ENCODE data around the gene PPP1R9B.

PPP1R9B gene

GRCh38 chr17:50112694-50113093 is 37.8 kb downstream of the PPP1R9B start:
- Histone ChIP-seq H3K27ac (ENCODE audit: insufficient read depth, low read length, poor library complexity, severe bottlenecking) (no peak overlapping the region), H3K4me3 (ENCODE audit: insufficient read depth, low read depth, low read length, poor library complexity, severe bottlenecking) (no peak overlapping the region), H3K4me1 (ENCODE audit: control insufficient read depth, insufficient read depth, low read length, poor library complexity, severe bottlenecking) (peaks cover 10% of the 10 kb centered on the region), H3K27me3 (replicated peaks; ENCODE audit: control insufficient read depth, insufficient read depth, low read length, poor library complexity, severe bottlenecking) (no peaks in the 10 kb centered on the region), H3K36me3 (ENCODE audit: control insufficient read depth, insufficient read depth, low read length) (peaks cover 17% of the 10 kb centered on the region), H3K9me3 (ENCODE audit: control insufficient read depth, low read length) (no peaks in the 10 kb centered on the region)
- DNase-seq: no peak

GRCh38 chr17:50111673-50112655 is 38.5 kb downstream of the PPP1R9B start:
- H3K27me3 ChIP-seq (replicated peaks; ENCODE audit: control insufficient read depth, insufficient read depth, low read length, poor library complexity, severe bottlenecking): no peaks in the 10 kb centered on the region
- peaks cover 20% of the 10 kb centered on the region for H3K36me3 ChIP-seq (ENCODE audit: control insufficient read depth, insufficient read depth, low read length)
- no peaks in the 10 kb centered on the region for H3K9me3 ChIP-seq (ENCODE audit: control insufficient read depth, low read length)
- H3K27ac ChIP-seq (ENCODE audit: insufficient read depth, low read length, poor library complexity, severe bottlenecking): no peak overlapping the region
- H3K4me1 ChIP-seq (ENCODE audit: control insufficient read depth, insufficient read depth, low read length, poor library complexity, severe bottlenecking): peaks cover 2% of the 10 kb centered on the region
- no peak for DNase-seq
- no peak overlapping the region for H3K4me3 ChIP-seq (ENCODE audit: insufficient read depth, low read depth, low read length, poor library complexity, severe bottlenecking)

GRCh38 chr17:50110591-50111349 is 39.7 kb downstream of the PPP1R9B start:
- Histone ChIP-seq H3K36me3 (ENCODE audit: control insufficient read depth, insufficient read depth, low read length) (peaks cover 30% of the 10 kb centered on the region), H3K9me3 (ENCODE audit: control insufficient read depth, low read length) (no peaks in the 10 kb centered on the region), H3K27ac (ENCODE audit: insufficient read depth, low read length, poor library complexity, severe bottlenecking) (no peak overlapping the region), H3K27me3 (replicated peaks; ENCODE audit: control insufficient read depth, insufficient read depth, low read length, poor library complexity, severe bottlenecking) (no peaks in the 10 kb centered on the region), H3K4me3 (ENCODE audit: insufficient read depth, low read depth, low read length, poor library complexity, severe bottlenecking) (no peak overlapping the region), H3K4me1 (ENCODE audit: control insufficient read depth, insufficient read depth, low read length, poor library complexity, severe bottlenecking) (no peaks in the 10 kb centered on the region)
- no peak for DNase-seq

DNA sequence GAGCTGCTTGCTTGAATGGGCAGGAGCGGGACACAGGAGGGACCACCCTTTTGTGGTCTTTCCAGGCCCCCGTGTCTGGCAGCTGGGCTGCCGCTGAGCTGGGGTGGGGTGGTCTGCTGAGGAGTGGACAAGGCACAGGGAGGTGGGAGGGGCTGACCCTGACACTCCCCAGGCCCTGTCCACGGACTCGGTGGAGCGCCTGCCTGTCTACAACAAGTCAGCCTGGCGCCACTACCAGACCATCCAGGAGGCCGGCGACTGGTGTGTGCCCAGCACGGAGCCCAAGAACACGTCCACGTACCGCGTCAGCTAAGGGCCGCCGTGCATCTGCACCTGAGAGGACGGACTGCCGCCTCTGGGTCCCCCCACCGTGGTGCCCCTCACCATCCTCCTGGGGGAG is 40.7 kb downstream of the PPP1R9B start:
- no peak for DNase-seq
- H3K36me3 ChIP-seq (ENCODE audit: control insufficient read depth, insufficient read depth, low read length): peaks cover 38% of the 10 kb centered on the region
- no peak overlapping the region for H3K27ac ChIP-seq (ENCODE audit: insufficient read depth, low read length, poor library complexity, severe bottlenecking)
- H3K4me3 ChIP-seq (ENCODE audit: insufficient read depth, low read depth, low read length, poor library complexity, severe bottlenecking): no peak overlapping the region
- H3K4me1 ChIP-seq (ENCODE audit: control insufficient read depth, insufficient read depth, low read length, poor library complexity, severe bottlenecking): no peaks in the 10 kb centered on the region
- H3K27me3 ChIP-seq (replicated peaks; ENCODE audit: control insufficient read depth, insufficient read depth, low read length, poor library complexity, severe bottlenecking): no peaks in the 10 kb centered on the region
- no peaks in the 10 kb centered on the region for H3K9me3 ChIP-seq (ENCODE audit: control insufficient read depth, low read length)

DNA sequence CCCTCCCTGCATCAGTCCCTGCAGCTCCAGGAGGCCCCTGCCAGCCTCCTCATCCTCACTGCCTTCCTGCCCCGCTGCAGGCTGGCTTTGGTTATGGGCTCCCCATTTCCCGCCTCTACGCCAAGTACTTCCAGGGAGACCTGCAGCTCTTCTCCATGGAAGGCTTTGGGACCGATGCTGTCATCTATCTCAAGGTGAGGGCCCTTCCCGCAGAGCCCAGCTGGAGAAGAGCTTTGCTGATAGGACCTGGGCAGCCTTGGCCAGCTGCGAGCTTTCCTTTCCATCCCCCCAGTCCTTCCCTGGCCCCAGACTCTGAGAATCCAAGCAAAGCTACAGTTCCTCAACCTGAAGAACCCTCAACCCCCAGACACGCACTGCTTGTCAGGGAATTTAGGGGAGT is 41.3 kb downstream of the PPP1R9B start:
- Histone ChIP-seq H3K27me3 (replicated peaks; ENCODE audit: control insufficient read depth, insufficient read depth, low read length, poor library complexity, severe bottlenecking) (no peaks in the 10 kb centered on the region), H3K4me1 (ENCODE audit: control insufficient read depth, insufficient read depth, low read length, poor library complexity, severe bottlenecking) (no peaks in the 10 kb centered on the region), H3K4me3 (ENCODE audit: insufficient read depth, low read depth, low read length, poor library complexity, severe bottlenecking) (no peak overlapping the region), H3K27ac (ENCODE audit: insufficient read depth, low read length, poor library complexity, severe bottlenecking) (no peak overlapping the region), H3K36me3 (ENCODE audit: control insufficient read depth, insufficient read depth, low read length) (peaks cover 38% of the 10 kb centered on the region), H3K9me3 (ENCODE audit: control insufficient read depth, low read length) (no peaks in the 10 kb centered on the region)
- no peak for DNase-seq

GRCh38 chr17:50108556-50108955 is 41.9 kb downstream of the PPP1R9B start:
- Histone ChIP-seq H3K27me3 (replicated peaks; ENCODE audit: control insufficient read depth, insufficient read depth, low read length, poor library complexity, severe bottlenecking) (no peaks in the 10 kb centered on the region), H3K36me3 (ENCODE audit: control insufficient read depth, insufficient read depth, low read length) (peaks cover 38% of the 10 kb centered on the region)
- DNase-seq: no peak

DNA sequence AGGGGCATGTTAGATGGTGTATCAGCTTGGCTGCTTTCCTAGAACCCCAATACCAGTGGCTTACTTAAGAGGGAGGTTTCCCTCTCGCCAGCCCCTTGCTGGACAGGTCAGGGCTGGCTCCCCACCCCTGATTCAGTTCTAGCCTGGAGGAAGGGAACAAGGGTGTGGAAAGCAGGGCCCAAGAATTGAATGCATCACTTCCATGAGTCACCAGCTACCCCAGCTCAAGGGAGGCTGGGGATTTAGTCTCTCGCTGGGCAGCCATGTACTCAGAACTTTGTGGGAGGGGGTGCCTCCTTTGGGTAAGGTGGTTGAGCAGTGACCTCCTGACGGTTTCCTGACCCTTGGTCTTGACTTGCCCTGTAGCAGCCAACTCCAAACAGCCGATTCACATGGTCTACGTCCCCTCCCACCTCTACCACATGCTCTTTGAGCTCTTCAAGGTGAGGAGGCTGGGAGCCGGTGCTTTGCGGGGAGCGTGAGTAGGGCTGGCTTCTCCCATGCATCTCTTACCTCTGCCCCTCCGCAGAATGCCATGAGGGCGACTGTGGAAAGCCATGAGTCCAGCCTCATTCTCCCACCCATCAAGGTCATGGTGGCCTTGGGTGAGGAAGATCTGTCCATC is 42.6 kb downstream of the PPP1R9B start:
- no peak overlapping the region for H3K27ac ChIP-seq (ENCODE audit: insufficient read depth, low read length, poor library complexity, severe bottlenecking)
- H3K36me3 ChIP-seq (ENCODE audit: control insufficient read depth, insufficient read depth, low read length): peaks cover 42% of the 10 kb centered on the region
- H3K9me3 ChIP-seq (ENCODE audit: control insufficient read depth, low read length): no peaks in the 10 kb centered on the region
- H3K27me3 ChIP-seq (replicated peaks; ENCODE audit: control insufficient read depth, insufficient read depth, low read length, poor library complexity, severe bottlenecking): no peaks in the 10 kb centered on the region
- H3K4me1 ChIP-seq (ENCODE audit: control insufficient read depth, insufficient read depth, low read length, poor library complexity, severe bottlenecking): no peaks in the 10 kb centered on the region
- no peak for DNase-seq
- no peak overlapping the region for H3K4me3 ChIP-seq (ENCODE audit: insufficient read depth, low read depth, low read length, poor library complexity, severe bottlenecking)

More at GRCh38 chr17:50108556-50108955, 41.9 kb downstream of the PPP1R9B start:
- no peaks in the 10 kb centered on the region for H3K9me3 ChIP-seq (ENCODE audit: control insufficient read depth, low read length)
- no peaks in the 10 kb centered on the region for H3K4me1 ChIP-seq (ENCODE audit: control insufficient read depth, insufficient read depth, low read length, poor library complexity, severe bottlenecking)
- no peak overlapping the region for H3K4me3 ChIP-seq (ENCODE audit: insufficient read depth, low read depth, low read length, poor library complexity, severe bottlenecking)
- H3K27ac ChIP-seq (ENCODE audit: insufficient read depth, low read length, poor library complexity, severe bottlenecking): no peak overlapping the region

DNA sequence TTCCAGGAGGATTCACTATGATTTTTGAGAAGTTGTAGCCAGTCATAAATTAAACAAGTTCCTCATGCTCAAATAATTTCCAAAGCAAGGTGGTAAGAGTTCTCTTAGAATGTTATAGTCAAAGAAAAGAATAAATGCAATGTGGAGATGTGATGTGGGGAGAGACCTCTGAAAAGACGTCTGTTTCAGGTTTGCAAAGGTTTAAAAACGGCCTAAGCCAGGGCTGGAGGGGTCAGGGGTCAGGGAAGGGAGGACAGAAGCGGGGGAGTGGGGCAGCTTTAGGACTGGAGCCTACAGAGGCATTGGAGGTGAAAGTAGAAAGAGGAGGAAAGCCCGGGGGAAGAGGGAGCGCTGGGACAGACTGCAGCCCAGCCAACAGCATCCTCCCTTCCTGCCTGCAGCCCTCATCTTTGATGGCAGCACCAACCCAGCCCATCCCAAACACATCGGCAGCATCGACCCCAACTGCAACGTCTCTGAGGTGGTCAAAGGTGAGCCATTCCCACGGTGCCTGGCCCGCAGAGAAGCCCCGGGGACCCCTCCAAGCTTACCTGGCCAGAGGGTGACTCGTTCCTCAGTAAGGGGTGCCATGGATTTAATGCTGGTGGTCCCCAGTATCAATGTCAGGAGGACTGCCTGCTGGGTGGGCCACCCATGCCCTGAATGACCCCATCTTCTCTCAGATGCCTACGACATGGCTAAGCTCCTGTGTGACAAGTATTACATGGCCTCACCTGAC is 43.9 kb downstream of the PPP1R9B start:
- Histone ChIP-seq H3K4me3 (ENCODE audit: insufficient read depth, low read depth, low read length, poor library complexity, severe bottlenecking) (no peak overlapping the region), H3K27me3 (replicated peaks; ENCODE audit: control insufficient read depth, insufficient read depth, low read length, poor library complexity, severe bottlenecking) (no peaks in the 10 kb centered on the region), H3K9me3 (ENCODE audit: control insufficient read depth, low read length) (no peaks in the 10 kb centered on the region), H3K4me1 (ENCODE audit: control insufficient read depth, insufficient read depth, low read length, poor library complexity, severe bottlenecking) (no peaks in the 10 kb centered on the region), H3K27ac (ENCODE audit: insufficient read depth, low read length, poor library complexity, severe bottlenecking) (no peak overlapping the region), H3K36me3 (ENCODE audit: control insufficient read depth, insufficient read depth, low read length) (peaks cover 42% of the 10 kb centered on the region)
- no peak for DNase-seq

- Histone ChIP-seq H3K4me3 (ENCODE audit: insufficient read depth, low read depth, low read length, poor library complexity, severe bottlenecking) (no peak overlapping the region), H3K4me1 (ENCODE audit: control insufficient read depth, insufficient read depth, low read length, poor library complexity, severe bottlenecking) (no peaks in the 10 kb centered on the region), H3K9me3 (ENCODE audit: control insufficient read depth, low read length) (no peaks in the 10 kb centered on the region), H3K27ac (ENCODE audit: insufficient read depth, low read length, poor library complexity, severe bottlenecking) (no peak overlapping the region), H3K36me3 (ENCODE audit: control insufficient read depth, insufficient read depth, low read length) (peaks cover 49% of the 10 kb centered on the region), H3K27me3 (replicated peaks; ENCODE audit: control insufficient read depth, insufficient read depth, low read length, poor library complexity, severe bottlenecking) (no peaks in the 10 kb centered on the region)
- DNase-seq: no peak
Measured at GRCh38 chr17:50105811-50106210, 44.7 kb downstream of the PPP1R9B start.
